ENCODE results near the gene ETFA.

The ETFA gene

GRCh38 chr15:76236350-76236749, 74.9 kb downstream of the ETFA start:
- in situ Hi-C loops (cut with HindIII; ENCODE audit: low sequenced_read_pairs), result no loop called here
- no peak overlapping the region for H3K4me3 ChIP-seq (ENCODE audit: low read depth, low read length)
- no peak for TF ChIP-seq CTCF (IDR thresholded peaks at IDR 0.05; ENCODE audit: low read depth, low read length)
- DNase-seq (ENCODE audit: low read depth, low spot score), result no peak

GRCh38 chr15:76235186-76235826, 76.0 kb downstream of the ETFA start:
- H3K4me3 ChIP-seq (ENCODE audit: low read depth, low read length), result no peak overlapping the region
- in situ Hi-C loops (cut with HindIII; ENCODE audit: low sequenced_read_pairs), result no loop called here
- TF ChIP-seq CTCF (IDR thresholded peaks at IDR 0.05; ENCODE audit: low read depth, low read length), result peak; percentile 39
- peak; percentile 57 for DNase-seq (ENCODE audit: low read depth, low spot score)

GRCh38 chr15:76234337-76234889, 76.9 kb downstream of the ETFA start:
- no peak for TF ChIP-seq CTCF (IDR thresholded peaks at IDR 0.05; ENCODE audit: low read depth, low read length)
- no peak for DNase-seq (ENCODE audit: low read depth, low spot score)
- in situ Hi-C loops (cut with HindIII; ENCODE audit: low sequenced_read_pairs), result no loop called here
- no peak overlapping the region for H3K4me3 ChIP-seq (ENCODE audit: low read depth, low read length)

GRCh38 chr15:76233921-76234320, 77.3 kb downstream of the ETFA start:
- TF ChIP-seq CTCF (IDR thresholded peaks at IDR 0.05; ENCODE audit: low read depth, low read length), result no peak
- in situ Hi-C loops (cut with HindIII; ENCODE audit: low sequenced_read_pairs), result no loop called here
- H3K4me3 ChIP-seq (ENCODE audit: low read depth, low read length), result no peak overlapping the region
- no peak for DNase-seq (ENCODE audit: low read depth, low spot score)

- DNase-seq (ENCODE audit: low read depth, low spot score), result no peak
- in situ Hi-C loops (cut with HindIII; ENCODE audit: low sequenced_read_pairs), result no loop called here
Observed at GRCh38 chr15:76229266-76229665, 82.0 kb downstream of the ETFA start.

GRCh38 chr15:76223521-76223920, 87.7 kb downstream of the ETFA start:
- DNase-seq (ENCODE audit: low read depth, low spot score), result no peak
- no peak overlapping the region for H3K4me3 ChIP-seq (ENCODE audit: low read depth, low read length)
- TF ChIP-seq CTCF (IDR thresholded peaks at IDR 0.05; ENCODE audit: low read depth, low read length), result no peak
- in situ Hi-C loops (cut with HindIII; ENCODE audit: low sequenced_read_pairs), result no loop called here

More at GRCh38 chr15:76229266-76229665, 82.0 kb downstream of the ETFA start:
- no peak for TF ChIP-seq CTCF (IDR thresholded peaks at IDR 0.05; ENCODE audit: low read depth, low read length)
- no peak overlapping the region for H3K4me3 ChIP-seq (ENCODE audit: low read depth, low read length)

Measured in astrocyte of the spinal cord (primary cell).